ENCODE measurements around the gene CFD. TPM values are rescaled to one million over a fixed set of nuclear protein-coding genes. Genes with fewer than 3 reads are reported as not detected.

CFD gene
- total and polyA plus RNA-seq, 2 experiments from 2014 or later = 0.90 to 4.7 TPM

- no peak for TF ChIP-seq CREB1 (CRISPR knock-in tag; IDR thresholded peaks at IDR 0.05; ENCODE audit: low read depth)
- TF ChIP-seq STAT1 (IDR thresholded peaks at IDR 0.05; ENCODE audit: unreplicated experiment) = no peak
- no peak for TF ChIP-seq POLR2AphosphoS5 (IDR thresholded peaks at IDR 0.05; ENCODE audit: low read depth)
- no peak for TF ChIP-seq EZH2phosphoT487 (IDR thresholded peaks at IDR 0.05; ENCODE audit: unreplicated experiment)
- no peak for TF ChIP-seq ZNF114 (CRISPR knock-in tag; IDR thresholded peaks at IDR 0.05)
- TF ChIP-seq ZNF331 (CRISPR knock-in tag; IDR thresholded peaks at IDR 0.05; ENCODE audit: low read depth) = no peak
- no peak for TF ChIP-seq REST (IDR thresholded peaks at IDR 0.05; ENCODE audit: unreplicated experiment)
- no peak for TF ChIP-seq ETS1 (IDR thresholded peaks at IDR 0.05)
- no peak for TF ChIP-seq JUNB (IDR thresholded peaks at IDR 0.05; ENCODE audit: unreplicated experiment)
- no peak for TF ChIP-seq CTCF (conservative IDR thresholded peaks at IDR 0.05; ENCODE audit: low read depth in 2 of 2)
Measured at GRCh38 chr19:875265-875879, 15.9 kb downstream of the CFD start (continued).

GRCh38 chr19:876089-876488 is 16.6 kb downstream of the CFD start:
- peaks cover 38% of the 10 kb centered on the region for H3K36me3 Mint-ChIP-seq (ENCODE audit: low read depth)
- Histone ChIP-seq H3K27ac (ENCODE audit: low read depth) (no peak overlapping the region), H3K79me2 (replicated peaks; ENCODE audit: insufficient read depth) (no peaks in the 10 kb centered on the region), H3K4me3 (no peak overlapping the region), H3K4me2 (no peak overlapping the region), H3F3A (replicated peaks; ENCODE audit: low read depth) (peaks cover 12% of the 10 kb centered on the region), H3K27me3 (ENCODE audit: insufficient read depth) (no peaks in the 10 kb centered on the region), H2AFZ (no peak overlapping the region), H4K20me1 (replicated peaks; ENCODE audit: insufficient read depth) (no peaks in the 10 kb centered on the region), H3K4me1 (ENCODE audit: insufficient read depth) (no peaks in the 10 kb centered on the region), H3K9me2 (ENCODE audit: insufficient read depth) (no peaks in the 10 kb centered on the region), H3K36me3 (ENCODE audit: insufficient read depth) (no peaks in the 10 kb centered on the region; the same call in 1 of the 2 replicates)
- no peaks in the 10 kb centered on the region for H3K4me1 Mint-ChIP-seq
- H3K27me3 Mint-ChIP-seq (ENCODE audit: insufficient read depth, low read depth, poor library complexity) = peaks cover 18% of the 10 kb centered on the region
- TF ChIP-seq CREB1 (CRISPR knock-in tag; IDR thresholded peaks at IDR 0.05; ENCODE audit: low read depth) (no peak), EZH2phosphoT487 (IDR thresholded peaks at IDR 0.05; ENCODE audit: unreplicated experiment) (no peak)
- DNase-seq (ENCODE audit: low spot score) (no peak), ATAC-seq (no peak)
- no peak overlapping the region for H3K4me3 Mint-ChIP-seq
- H3K9me3 Mint-ChIP-seq = peaks cover 11% of the 10 kb centered on the region
- H3K27ac Mint-ChIP-seq = no peak overlapping the region

All from GM23338 (cell line).